ENCODE results near the gene P2RY6. TPM values are rescaled to one million over a fixed set of nuclear protein-coding genes. Genes with fewer than 3 reads are reported as not detected.

P2RY6 gene
- total and polyA plus RNA-seq, 2 of the 4 experiments (the other 2 are of a cell fraction): 0.44 TPM; not detected in 1

- Histone ChIP-seq H2AK9ac (replicated peaks; ENCODE audit: low read depth, low read length, poor library complexity) (peak overlapping the region; percentile 49), H3K27ac (ENCODE audit: insufficient read depth, low read length) (peak overlapping the region; percentile 88), H3K79me1 (ENCODE audit: low read depth in 1 of 2, low read length in 2 of 2) (peaks cover 20 to 91% of the 10 kb centered on the region in 2 experiments; a peak in 3 of 4 replicates), H2BK120ac (ENCODE audit: low read depth, low read length) (peak overlapping the region; percentile 91), H4K20me1 (ENCODE audit: insufficient read depth, low read length) (peaks cover 87% of the 10 kb centered on the region), H3K9me1 (ENCODE audit: insufficient read depth, low read length) (peaks cover 34% of the 10 kb centered on the region), H2AK5ac (ENCODE audit: low read depth, low read length) (peak overlapping the region; percentile 88), H3K23ac (ENCODE audit: low read depth, low read length) (peak overlapping the region; percentile 90; the same call in 1 of the 2 replicates), H2BK5ac (ENCODE audit: low read depth, low read length, poor library complexity, severe bottlenecking) (peak overlapping the region; percentile 91), H3K4me3 (ENCODE audit: insufficient read depth, low read depth, low read length) (no peak overlapping the region), H3K27me3 (ENCODE audit: control insufficient read depth, insufficient read depth, low read length) (no peaks in the 10 kb centered on the region), H3K9ac (ENCODE audit: low read depth, low read length) (peak overlapping the region; percentile 38), H3K9me3 (ENCODE audit: control insufficient read depth, insufficient read depth, low read length) (no peaks in the 10 kb centered on the region), H4K5ac (ENCODE audit: low read depth, low read length) (peak overlapping the region; percentile 50), H3K4me2 (ENCODE audit: low read depth, low read length) (peak overlapping the region; percentile 59), H3K56ac (ENCODE audit: extremely low read depth, insufficient read depth, low read length) (no peak overlapping the region), H3K36me3 (ENCODE audit: control insufficient read depth, insufficient read depth, low read length) (peaks cover 6% of the 10 kb centered on the region), H4K91ac (ENCODE audit: insufficient read depth, low read depth, low read length) (peak overlapping the region; percentile 96), H2AFZ (replicated peaks; ENCODE audit: low read length, poor library complexity) (peak overlapping the region; percentile 38), H3K14ac (replicated peaks; ENCODE audit: low read depth, low read length) (peak overlapping the region; percentile 97), H4K8ac (ENCODE audit: low read depth in 2 of 2, low read length in 2 of 2) (peak overlapping the region; percentile 27 to 91), H2BK15ac (ENCODE audit: low read depth, low read length) (peak overlapping the region; percentile 92; the same call in 1 of the 3 replicates), H3K18ac (ENCODE audit: low read depth, low read length) (peak overlapping the region; percentile 83), H3K4ac (ENCODE audit: low read depth, low read length) (peak overlapping the region; percentile 95), H2BK20ac (ENCODE audit: low read depth, low read length) (peak overlapping the region; percentile 66; the same call in 1 of the 2 replicates), H3K4me1 (ENCODE audit: control insufficient read depth, insufficient read depth, low read length) (peaks cover 60% of the 10 kb centered on the region)
- TF ChIP-seq MAFK (IDR thresholded peaks at IDR 0.05; ENCODE audit: low read depth, low read length): no peak
- 0 out of 2 replicates have a peak, but pooled peaks have one; percentile 16 for TF ChIP-seq MAZ (IDR thresholded peaks at IDR 0.05; ENCODE audit: borderline replicate concordance, low read depth, low read length)
- dilution Hi-C loops (cut with HindIII; ENCODE audit: low sequenced_read_pairs, unreplicated experiment): no loop called here
- WGBS, 2 experiments (ENCODE audit: extremely low coverage in 2 of 2, insufficient read length in 1 of 2): 13% methylated on average over 1 of the region's 4 CpGs; no CpG with 5 or more reads in 1 of the 2 experiments
- no TSS peak for BruUV-seq (replicated peaks)
- in situ Hi-C loops (cut with MboI; ENCODE audit: low sequenced_read_pairs): no loop called here
- CTCF ChIA-PET: interaction anchor here (1.0 to 1.4 kb wide), 3 partner anchors 10 to 24 kb away, joined by 3 to 5 read pairs (median 3); no protein-coding TSS in a partner anchor
- ATAC-seq (ENCODE audit: low read depth) (peak; percentile 15), DNase-seq (peak; percentile 36)
- intact Hi-C loops (cut with micrococcal nuclease): no loop called here
- POLR2A ChIA-PET (ENCODE audit: unreplicated experiment): interaction anchor here (1.9 kb wide), 1 partner anchor 19 kb away, joined by 4 read pairs; no protein-coding TSS in a partner anchor
These were observed 59.2 kb downstream of the P2RY6 start for GRCh38 chr11:73331138-73331916.

All from IMR-90 (cell line).